ENCODE data around the gene ZNF611.

- TF ChIP-seq, protein P1, sequence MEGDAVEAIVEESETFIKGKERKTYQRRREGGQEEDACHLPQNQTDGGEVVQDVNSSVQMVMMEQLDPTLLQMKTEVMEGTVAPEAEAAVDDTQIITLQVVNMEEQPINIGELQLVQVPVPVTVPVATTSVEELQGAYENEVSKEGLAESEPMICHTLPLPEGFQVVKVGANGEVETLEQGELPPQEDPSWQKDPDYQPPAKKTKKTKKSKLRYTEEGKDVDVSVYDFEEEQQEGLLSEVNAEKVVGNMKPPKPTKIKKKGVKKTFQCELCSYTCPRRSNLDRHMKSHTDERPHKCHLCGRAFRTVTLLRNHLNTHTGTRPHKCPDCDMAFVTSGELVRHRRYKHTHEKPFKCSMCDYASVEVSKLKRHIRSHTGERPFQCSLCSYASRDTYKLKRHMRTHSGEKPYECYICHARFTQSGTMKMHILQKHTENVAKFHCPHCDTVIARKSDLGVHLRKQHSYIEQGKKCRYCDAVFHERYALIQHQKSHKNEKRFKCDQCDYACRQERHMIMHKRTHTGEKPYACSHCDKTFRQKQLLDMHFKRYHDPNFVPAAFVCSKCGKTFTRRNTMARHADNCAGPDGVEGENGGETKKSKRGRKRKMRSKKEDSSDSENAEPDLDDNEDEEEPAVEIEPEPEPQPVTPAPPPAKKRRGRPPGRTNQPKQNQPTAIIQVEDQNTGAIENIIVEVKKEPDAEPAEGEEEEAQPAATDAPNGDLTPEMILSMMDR (conservative IDR thresholded peaks at IDR 0.05): no peak
- TF ChIP-seq EZH2 (IDR thresholded peaks at IDR 0.05; ENCODE audit: low read depth): no peak
Measured at GRCh38 chr19:52660981-52661380, 73.9 kb downstream of the ZNF611 start.
